Glutamatergic neuron (in vitro differentiated cells): ENCODE measurements around the gene PROSER2. TPM values are rescaled to one million over a fixed set of nuclear protein-coding genes. Genes with fewer than 3 reads are reported as not detected.

Experiments
- DNase-seq: peaks from one replicate; pipeline ENCODE4 v3.0.0; 2022
- H3K27ac Mint-ChIP-seq: one replicate; pipeline ENCODE4 v1.8.0; 2020; ENCODE audit warnings: mild to moderate bottlenecking, mixed read lengths, inconsistent platforms; ENCODE audit not compliant: unreplicated experiment
- H3K27me3 Mint-ChIP-seq: one replicate; pipeline ENCODE4 v1.8.0; 2020; ENCODE audit warnings: mild to moderate bottlenecking, moderate library complexity, mixed read lengths, inconsistent platforms; ENCODE audit not compliant: unreplicated experiment
- H3K36me3 Mint-ChIP-seq: one replicate; pipeline ENCODE4 v1.8.0; 2020; ENCODE audit warnings: mild to moderate bottlenecking, mixed read lengths, inconsistent platforms; ENCODE audit not compliant: unreplicated experiment
- H3K4me1 Mint-ChIP-seq: one replicate; pipeline ENCODE4 v1.8.0; 2020; ENCODE audit warnings: mild to moderate bottlenecking, low read depth, mixed read lengths, inconsistent platforms; ENCODE audit not compliant: unreplicated experiment
- H3K4me3 Mint-ChIP-seq: one replicate; pipeline ENCODE4 v1.8.0; 2020; ENCODE audit warnings: mild to moderate bottlenecking, mixed read lengths, inconsistent platforms; ENCODE audit not compliant: unreplicated experiment
- H3K9me3 Mint-ChIP-seq: one replicate; pipeline ENCODE4 v1.8.0; 2020; ENCODE audit warnings: mild to moderate bottlenecking, moderate library complexity, mixed read lengths, inconsistent platforms; ENCODE audit not compliant: unreplicated experiment
- CTCF ChIP-seq: fragments of 200-600 bp; sonication (generic); IDR thresholded peaks from one replicate; pipeline ENCODE4 v1.5.0; 2021; ENCODE audit not compliant: partially characterized antibody, unreplicated experiment
- total RNA-seq: library from RNA; stranded (reverse); fragmentation: NEBNext Ultra II Directional; extraction: Animal tissue kit (Norgen Biotek cat#: 25700); gene quantifications from one replicate; pipeline ENCODE4 v1.2.1, GENCODE V29; 2021; ENCODE audit not compliant: unreplicated experiment

PROSER2 gene
- total RNA-seq, 1 donor from 2014 or later = not detected

- Mint-ChIP-seq H3K27me3 (peaks cover 3% of the 10 kb centered on the region), H3K4me3 (no peak overlapping the region), H3K27ac (no peak overlapping the region), H3K36me3 (no peaks in the 10 kb centered on the region), H3K4me1 (no peaks in the 10 kb centered on the region), H3K9me3 (no peaks in the 10 kb centered on the region)
- DNase-seq = no peak
- TF ChIP-seq CTCF = no peak
Measured at GRCh38 chr10:11882646-11883375, 59.7 kb downstream of the PROSER2 start.

GRCh38 chr10:11884706-11885423, 61.7 kb downstream of the PROSER2 start:
- Mint-ChIP-seq H3K9me3 (no peaks in the 10 kb centered on the region), H3K4me1 (no peaks in the 10 kb centered on the region), H3K4me3 (no peak overlapping the region), H3K27me3 (peaks cover 2% of the 10 kb centered on the region), H3K27ac (no peak overlapping the region), H3K36me3 (no peaks in the 10 kb centered on the region)
- TF ChIP-seq CTCF = no peak
- no peak for DNase-seq

GRCh38 chr10:11885437-11886137, 62.4 kb downstream of the PROSER2 start:
- no peak for TF ChIP-seq CTCF
- no peak for DNase-seq
- H3K9me3 Mint-ChIP-seq = no peaks in the 10 kb centered on the region
- H3K27ac Mint-ChIP-seq = no peak overlapping the region
- H3K27me3 Mint-ChIP-seq = peaks cover 2% of the 10 kb centered on the region
- H3K36me3 Mint-ChIP-seq = no peaks in the 10 kb centered on the region
- H3K4me1 Mint-ChIP-seq = no peaks in the 10 kb centered on the region
- no peak overlapping the region for H3K4me3 Mint-ChIP-seq

- H3K27ac Mint-ChIP-seq = no peak overlapping the region
- no peak overlapping the region for H3K4me3 Mint-ChIP-seq
- no peak for DNase-seq
- H3K27me3 Mint-ChIP-seq = peaks cover 2% of the 10 kb centered on the region
- H3K9me3 Mint-ChIP-seq = no peaks in the 10 kb centered on the region
- TF ChIP-seq CTCF = no peak
- H3K36me3 Mint-ChIP-seq = no peaks in the 10 kb centered on the region
- no peaks in the 10 kb centered on the region for H3K4me1 Mint-ChIP-seq
Measured at GRCh38 chr10:11886138-11886474, 63.0 kb downstream of the PROSER2 start.

- DNase-seq = no peak
- H3K9me3 Mint-ChIP-seq = no peaks in the 10 kb centered on the region
- H3K27me3 Mint-ChIP-seq = peaks cover under 1% of the 10 kb centered on the region
- H3K4me3 Mint-ChIP-seq = no peak overlapping the region
- no peaks in the 10 kb centered on the region for H3K4me1 Mint-ChIP-seq
- no peak overlapping the region for H3K27ac Mint-ChIP-seq
- no peak for TF ChIP-seq CTCF
- H3K36me3 Mint-ChIP-seq = no peaks in the 10 kb centered on the region
Measured at GRCh38 chr10:11886851-11887250, 63.7 kb downstream of the PROSER2 start.
